GM12878 (cell line): ENCODE data around the gene OCA2. TPM values are rescaled to one million over a fixed set of nuclear protein-coding genes. Genes with fewer than 3 reads are reported as not detected.

Experiments
- ATAC-seq: fragments of 200-7000 bp; cut with Tn5 transposase; 3 replicates; pipeline ENCODE4 v1.9.1; 2020; ENCODE audit warnings: mild to moderate bottlenecking, moderate library complexity
- BruUV-seq: library from RNA; stranded (reverse); fragments of 400-500 nt; replicated peaks from 2 replicates; lab custom pipeline; 2021; lab: Mats Ljungman, UMichigan
- CTCF ChIA-PET: fragments of 300-600 bp; sonication (Branson Sonifier 250); formaldehyde crosslinking; extraction: SDS; loops from one replicate; lab custom pipeline; 2021; ENCODE audit warnings: inconsistent platforms; lab: Yijun Ruan, JAX
- POLR2A ChIA-PET: fragments of 350-600 bp; formaldehyde crosslinking; extraction: SDS; loops from one replicate; lab custom pipeline; 2021; ENCODE audit warnings: inconsistent platforms; lab: Charles Lee
- RAD21 ChIA-PET: fragments of 300-600 bp; sonication (Branson Sonifier 250); formaldehyde crosslinking; loops from one replicate; lab custom pipeline; 2023; ENCODE audit warnings: antibody characterized with exemption; ENCODE audit not compliant: unreplicated experiment; lab: Charles Lee
- SMC1A ChIA-PET: fragments of 300-600 bp; sonication (Branson Sonifier 250); formaldehyde crosslinking; loops from one replicate; lab custom pipeline; 2023; ENCODE audit not compliant: unreplicated experiment, uncharacterized antibody; lab: Charles Lee
- DNase-seq: peaks from one replicate; pipeline ENCODE4 v3.0.0-alpha.2; 2011; ENCODE audit warnings: low read depth, low spot score
- FAIRE-seq: peaks from 3 replicates; lab custom pipeline; 2011; peaks lifted over from hg19 to GRCh38; lab: Jason Lieb, UNC
- H2AFZ ChIP-seq: 2 replicates; pipeline ENCODE4 v1.6.0; 2011; ENCODE audit warnings: low read depth, low read length, control low read depth; ENCODE audit not compliant: control insufficient read depth
- H3K27ac ChIP-seq: 2 replicates; pipeline ENCODE4 v1.5.1; 2011; ENCODE audit warnings: control low read depth; ENCODE audit not compliant: control insufficient read depth, insufficient read depth
- H3K27me3 ChIP-seq, 2 experiments: replicated peaks in 1 of 2; 2 replicates each; pipeline versions ENCODE4 v1.6.0 to v1.6.1; 2011; ENCODE audit warnings: low read length in 1 of 2; ENCODE audit not compliant: control insufficient read depth in 2 of 2, insufficient read depth in 2 of 2
- H3K36me3 ChIP-seq, 2 experiments: 2 replicates each; pipeline ENCODE4 v1.5.1; 2011; ENCODE audit warnings: low read length in 1 of 2; ENCODE audit not compliant: control insufficient read depth in 2 of 2, insufficient read depth in 2 of 2
- H3K4me1 ChIP-seq: 2 replicates; pipeline ENCODE4 v1.6.1; 2011; ENCODE audit warnings: mild to moderate bottlenecking, low read length, moderate library complexity, mixed read lengths; ENCODE audit not compliant: control insufficient read depth, insufficient read depth
- H3K4me2 ChIP-seq: 2 replicates; pipeline ENCODE4 v1.6.0; 2011; ENCODE audit warnings: control low read depth; ENCODE audit not compliant: control insufficient read depth, insufficient read depth
- H3K4me3 ChIP-seq: fragments of 200-600 bp; sonication (generic); 2 replicates; pipeline ENCODE4 v1.5.1; 2016
- H3K79me2 ChIP-seq: 2 replicates; pipeline ENCODE4 v1.6.0; 2011; ENCODE audit warnings: low read length; ENCODE audit not compliant: control insufficient read depth, insufficient read depth
- H3K9ac ChIP-seq: 2 replicates; pipeline ENCODE4 v1.8.0; 2011; ENCODE audit warnings: low read length, control low read depth, mixed read lengths; ENCODE audit not compliant: control insufficient read depth, insufficient read depth
- H3K9me3 ChIP-seq: replicated peaks from 3 replicates; pipeline ENCODE4 v1.5.1; 2011; ENCODE audit warnings: mild to moderate bottlenecking, low read length; ENCODE audit not compliant: control insufficient read depth, insufficient read depth
- H4K20me1 ChIP-seq: 2 replicates; pipeline ENCODE4 v1.6.0; 2011; ENCODE audit not compliant: control insufficient read depth, insufficient read depth
- E4F1 ChIP-seq: fragments of 450-650 bp; IDR thresholded peaks from 2 replicates; pipeline ENCODE4 v1.6.1; 2018; ENCODE audit warnings: borderline replicate concordance, mild to moderate bottlenecking; ENCODE audit not compliant: partially characterized antibody
- HDAC6 ChIP-seq: fragments of 200-600 bp; sonication (generic); IDR thresholded peaks from one replicate; pipeline ENCODE4 v1.8.0; 2017; ENCODE audit warnings: antibody characterized with exemption; ENCODE audit not compliant: unreplicated experiment
- IKZF2 ChIP-seq, 2 experiments: fragments of 450-650 bp; IDR thresholded peaks; 2 replicates each; pipeline ENCODE4 v1.6.1; 2017; ENCODE audit warnings: mild to moderate bottlenecking in 2 of 2, moderate library complexity in 2 of 2
- MYB ChIP-seq: fragments of 150-350 bp; IDR thresholded peaks from 2 replicates; pipeline ENCODE4 v1.6.1; 2014; ENCODE audit warnings: mild to moderate bottlenecking, low read depth, low read length, borderline replicate concordance
- RAD51 ChIP-seq: fragments of 450-650 bp; IDR thresholded peaks from 2 replicates; pipeline ENCODE4 v1.6.1; 2016; ENCODE audit warnings: moderate library complexity, mild to moderate bottlenecking, inconsistent platforms
- TARDBP ChIP-seq: IDR thresholded peaks from 2 replicates; pipeline ENCODE4 v1.6.1; 2016; ENCODE audit warnings: borderline replicate concordance
- ZNF687 ChIP-seq: fragments of 450-650 bp; IDR thresholded peaks from 2 replicates; pipeline ENCODE4 v1.6.1; 2017; ENCODE audit warnings: mild to moderate bottlenecking, moderate library complexity
- WGBS: methylation state at CpG from one replicate; pipeline ENCODE4 v1.1.6; 2016; ENCODE audit warnings: low lambda C conversion rate; ENCODE audit not compliant: insufficient replicate concordance, insufficient coverage; ENCODE audit errors: missing lambda C conversion rate; 5-methylcytosine and 5-hydroxymethylcytosine counted together
- in situ Hi-C: fragments of 300-500 bp; cut with MboI; formaldehyde crosslinking; loops from 9 replicates; pipeline ENCODE4 v1.14.3; 2018; ENCODE audit warnings: mixed read lengths
- intact Hi-C: fragments of 100-400 bp; cut with micrococcal nuclease; formaldehyde crosslinking; loops from one replicate; pipeline ENCODE4 v1.14.2; 2022; ENCODE audit not compliant: unreplicated experiment
- polyA plus RNA-seq, 11 experiments: library from polyadenylated mRNA; depleted of rRNA in 4 of 11; unstranded in 6 of 11; stranded (reverse) in 5 of 11; fragments of >200 nt; fragmentation: Nextera tagmentation in 4 of 11; fragmentation: Illumina TruSeq in 1 of 11; extraction: Ambion mirVana in 4 of 11; extraction: Trizol in 1 of 11; gene quantifications; 1 replicate in 1 of 11; 2 replicates in 10 of 11; pipeline versions ENCODE4 v1.2.1 to v1.2.3, GENCODE V29; 2011 to 2016; ENCODE audit warnings: inconsistent platforms in 2 of 11, missing spikeins in 2 of 11, low read depth in 1 of 11
- total RNA-seq, 4 experiments: library from RNA; depleted of rRNA in 3 of 4; stranded (reverse); fragments of >200 nt in 3 of 4; fragmentation: Illumina TruSeq in 1 of 4; extraction: Trizol in 1 of 4; gene quantifications; 2 replicates each; pipeline versions ENCODE4 v1.2.1 to v1.2.3, GENCODE V29; 2013 to 2021
- TF ChIP-seq, protein P1 (sequence below): fragments of 450-650 bp; IDR thresholded peaks from 2 replicates; pipeline ENCODE4 v1.6.1; 2016; ENCODE audit warnings: mild to moderate bottlenecking

Gene OCA2
- total and polyA plus RNA-seq, 10 of the 15 experiments (the other 5 are each of a cell fraction or from before 2014, with no cell fraction given): 0.04 to 1.8 TPM; not detected in 8

- ChIA-PET SMC1A (no interaction called here), CTCF (no interaction called here), POLR2A (no interaction called here), RAD21 (no interaction called here)
- WGBS: 73% methylated on average over 17 of the region's 17 CpGs
- Histone ChIP-seq H3K27ac (no peak overlapping the region), H3K79me2 (no peaks in the 10 kb centered on the region), H2AFZ (no peak overlapping the region), H3K27me3 (no peaks in the 10 kb centered on the region), H3K36me3 (no peaks in the 10 kb centered on the region), H3K9ac (no peak overlapping the region), H3K9me3 (no peaks in the 10 kb centered on the region; the same call in 2 of the 3 replicates), H4K20me1 (no peaks in the 10 kb centered on the region), H3K4me3 (no peak overlapping the region), H3K4me1 (no peaks in the 10 kb centered on the region), H3K4me2 (no peak overlapping the region)
- FAIRE-seq: no peak
- TF ChIP-seq IKZF2 (IDR thresholded peaks at IDR 0.05) (no peak), TARDBP (no peak), HDAC6 (no peak), ZNF687 (no peak), RAD51 (no peak), E4F1 (no peak), MYB (no peak)
- TF ChIP-seq, protein P1, sequence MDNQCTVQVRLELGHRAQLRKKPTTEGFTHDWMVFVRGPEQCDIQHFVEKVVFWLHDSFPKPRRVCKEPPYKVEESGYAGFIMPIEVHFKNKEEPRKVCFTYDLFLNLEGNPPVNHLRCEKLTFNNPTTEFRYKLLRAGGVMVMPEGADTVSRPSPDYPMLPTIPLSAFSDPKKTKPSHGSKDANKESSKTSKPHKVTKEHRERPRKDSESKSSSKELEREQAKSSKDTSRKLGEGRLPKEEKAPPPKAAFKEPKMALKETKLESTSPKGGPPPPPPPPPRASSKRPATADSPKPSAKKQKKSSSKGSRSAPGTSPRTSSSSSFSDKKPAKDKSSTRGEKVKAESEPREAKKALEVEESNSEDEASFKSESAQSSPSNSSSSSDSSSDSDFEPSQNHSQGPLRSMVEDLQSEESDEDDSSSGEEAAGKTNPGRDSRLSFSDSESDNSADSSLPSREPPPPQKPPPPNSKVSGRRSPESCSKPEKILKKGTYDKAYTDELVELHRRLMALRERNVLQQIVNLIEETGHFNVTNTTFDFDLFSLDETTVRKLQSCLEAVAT: no peak
- intact Hi-C loops: no loop called here
- no TSS peak for BruUV-seq
- no peak for DNase-seq
- in situ Hi-C loops: no loop called here
- no peak for ATAC-seq
These were observed 229.3 kb downstream of the OCA2 start for GRCh38 chr15:27869697-27870281.
